Uterus (tissue), 4 donors: ENCODE results near the gene TH. TPM values are rescaled to one million over a fixed set of nuclear protein-coding genes. Genes with fewer than 3 reads are reported as not detected.
A peak's percentile ranks its signal among the peaks of the same experiment; 100 is the strongest.

Experiments used
- DNase-seq, 2 donors: peaks; one replicate each; pipeline ENCODE4 v3.0.0-alpha.2; 2019 to 2020
- H3K27ac ChIP-seq, 2 donors: fragments of 200-600 bp; sonication (generic); 1 replicate in 1 of 2; 2 replicates in 1 of 2; pipeline ENCODE4 v1.5.1; 2016 to 2018
- H3K27me3 ChIP-seq, 2 donors: fragments of 200-600 bp; sonication (generic); one replicate each; pipeline ENCODE4 v1.5.1; 2018 to 2019; ENCODE audit warnings: control low read depth in 1 of 2
- H3K36me3 ChIP-seq, 2 donors: fragments of 200-600 bp; sonication (generic); one replicate each; pipeline ENCODE4 v1.5.1; 2019; ENCODE audit warnings: control low read depth in 1 of 2
- H3K4me1 ChIP-seq, 2 donors: fragments of 200-600 bp; sonication (generic); one replicate each; pipeline ENCODE4 v1.5.1; 2018 to 2019; ENCODE audit warnings: control low read depth in 1 of 2
- H3K4me3 ChIP-seq, 2 donors: fragments of 200-600 bp; sonication (generic); 1 replicate in 1 of 2; 2 replicates in 1 of 2; pipeline ENCODE4 v1.5.1; 2018 to 2019; ENCODE audit warnings: mild to moderate bottlenecking in 1 of 2
- H3K9me3 ChIP-seq, 2 donors: fragments of 200-600 bp; sonication (generic); one replicate each; pipeline ENCODE4 v1.5.1; 2019; ENCODE audit warnings: control low read depth in 1 of 2
- CTCF ChIP-seq, 4 experiments: fragments of 200-600 bp in 2 of 4; fragments of 450-650 bp in 2 of 4; sonication (generic) in 2 of 4; IDR thresholded peaks; one replicate each; pipeline ENCODE4 v1.5.1; 2016 to 2019; ENCODE audit warnings: antibody characterized with exemption in 4 of 4, mild to moderate bottlenecking in 2 of 4, moderate library complexity in 1 of 4
- POLR2A ChIP-seq, 2 donors: fragments of 450-650 bp; IDR thresholded peaks; one replicate each; pipeline ENCODE4 v1.6.1; 2016; ENCODE audit warnings: antibody characterized with exemption in 2 of 2, mild to moderate bottlenecking in 1 of 2, moderate library complexity in 1 of 2
- intact Hi-C: fragments of 100-400 bp; cut with DNase I; formaldehyde crosslinking; loops from one replicate; pipeline ENCODE4 v1.15.1; 2023; ENCODE audit warnings: low total_unique reads
- total RNA-seq, 4 donors: library from RNA; depleted of rRNA in 3 of 4; stranded (reverse); fragments of >200 nt in 3 of 4; gene quantifications; one replicate each; pipeline versions ENCODE4 v1.1.0 to v1.2.4, GENCODE V29; 2014 to 2023
- donor health status: DM: yes; HTN: yes; CAD: no.

TH gene
- total RNA-seq, 4 donors from 2014 or later = 0.37 to 1.3 TPM; not detected in 2

DNA sequence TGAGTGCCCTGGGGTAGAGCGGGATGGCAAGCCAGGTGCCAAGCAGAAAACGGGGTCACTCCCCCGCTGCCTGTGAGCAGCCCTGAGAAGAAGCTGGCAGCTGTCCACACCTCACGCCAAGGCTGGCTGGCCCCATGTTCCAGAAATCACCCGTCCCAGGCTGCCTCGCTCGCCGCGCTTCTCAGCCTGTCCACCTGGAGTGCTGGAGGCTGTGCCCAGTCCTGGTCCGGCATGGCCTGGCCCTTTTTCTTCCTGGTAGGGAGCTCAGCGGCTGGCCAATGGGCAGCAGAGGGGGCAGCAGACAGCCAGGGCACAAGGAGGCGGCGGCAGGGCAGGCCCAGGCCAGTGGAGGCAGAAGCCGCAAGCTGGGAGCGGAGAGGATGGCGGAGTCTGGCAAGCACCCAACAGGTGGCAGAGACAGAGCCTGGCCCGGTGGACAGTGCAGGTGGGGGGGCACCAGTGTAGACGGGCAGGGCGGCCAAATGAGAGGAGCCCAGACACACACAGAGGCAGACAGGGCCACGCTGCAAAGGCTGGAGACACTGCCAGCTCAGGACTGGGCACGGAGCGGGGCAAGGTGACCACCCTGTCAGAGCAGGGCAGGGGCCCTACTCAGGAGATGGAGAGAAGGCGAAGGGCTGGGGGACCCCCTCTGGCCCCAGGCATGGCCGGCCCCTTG is 37.2 kb upstream of the TH start:
- Histone ChIP-seq H3K9me3 (no peaks in the 10 kb centered on the region), H3K4me1 (no peaks in the 10 kb centered on the region), H3K27me3 (no peaks in the 10 kb centered on the region), H3K27ac (no peak overlapping the region), H3K36me3 (no peaks in the 10 kb centered on the region), H3K4me3 (no peak overlapping the region)
- intact Hi-C loops = no loop called here
- TF ChIP-seq POLR2A (IDR thresholded peaks at IDR 0.05) (no peak), CTCF (IDR thresholded peaks at IDR 0.05) (peak in 1 of 4 experiments; percentile 28)
- DNase-seq = peak; percentile 18 to 19

- no peaks in the 10 kb centered on the region for H3K9me3 ChIP-seq
- DNase-seq = peak; percentile 4 to 7
- no peaks in the 10 kb centered on the region for H3K27me3 ChIP-seq
- no peaks in the 10 kb centered on the region for H3K36me3 ChIP-seq
- no peak overlapping the region for H3K4me3 ChIP-seq
- no peaks in the 10 kb centered on the region for H3K4me1 ChIP-seq
- no peak for TF ChIP-seq CTCF (IDR thresholded peaks at IDR 0.05)
- TF ChIP-seq POLR2A (IDR thresholded peaks at IDR 0.05) = no peak
- intact Hi-C loops = no loop called here
- no peak overlapping the region for H3K27ac ChIP-seq
Measured at GRCh38 chr11:2207773-2208621, 36.4 kb upstream of the TH start.

- Histone ChIP-seq H3K27ac (no peak overlapping the region), H3K9me3 (no peaks in the 10 kb centered on the region), H3K36me3 (no peaks in the 10 kb centered on the region), H3K4me3 (no peak overlapping the region), H3K4me1 (no peaks in the 10 kb centered on the region), H3K27me3 (no peaks in the 10 kb centered on the region)
- TF ChIP-seq POLR2A (IDR thresholded peaks at IDR 0.05) = no peak
- TF ChIP-seq CTCF (IDR thresholded peaks at IDR 0.05) = no peak
- DNase-seq = peak; percentile 5 to 8
- intact Hi-C loops = no loop called here
Measured at GRCh38 chr11:2207212-2207611, 35.6 kb upstream of the TH start.

- no peaks in the 10 kb centered on the region for H3K36me3 ChIP-seq
- TF ChIP-seq POLR2A (IDR thresholded peaks at IDR 0.05) (no peak), CTCF (IDR thresholded peaks at IDR 0.05) (no peak)
- no peaks in the 10 kb centered on the region for H3K9me3 ChIP-seq
- H3K4me1 ChIP-seq = no peaks in the 10 kb centered on the region
- intact Hi-C loops = no loop called here
- DNase-seq = peak; percentile 4 to 6
- H3K27me3 ChIP-seq = no peaks in the 10 kb centered on the region
- H3K27ac ChIP-seq = no peak overlapping the region
- H3K4me3 ChIP-seq = no peak overlapping the region
Measured at GRCh38 chr11:2205981-2206690, 34.5 kb upstream of the TH start.
